Measurements from ENCODE around the gene TACC2.

- TF ChIP-seq EZH2 (IDR thresholded peaks at IDR 0.05; ENCODE audit: insufficient read depth, low read length) (no peak), CTCF (IDR thresholded peaks at IDR 0.05; ENCODE audit: insufficient read depth, low read depth, low read length) (no peak)
These were observed 256.2 kb downstream of the TACC2 start for GRCh38 chr10:122245136-122245535.

Measured in astrocyte (in vitro differentiated cells and primary cell).